H9 (cell line): ENCODE data around the gene CDO1. TPM values are rescaled to one million over a fixed set of nuclear protein-coding genes. Genes with fewer than 3 reads are reported as not detected.

Experiments used
- DNase-seq: peaks from one replicate; pipeline ENCODE4 v3.0.0-alpha.2; 2017
- H2AFZ ChIP-seq: one replicate; pipeline ENCODE4 v1.6.1; 2013; ENCODE audit warnings: mild to moderate bottlenecking, low read length, control low read depth, moderate library complexity
- H2AK5ac ChIP-seq: 2 replicates; pipeline ENCODE4 v1.6.1; 2013; ENCODE audit warnings: low read length, control low read depth, mixed read lengths; ENCODE audit not compliant: insufficient read length
- H2BK120ac ChIP-seq: one replicate; pipeline ENCODE4 v1.6.1; 2013; ENCODE audit warnings: low read depth, mild to moderate bottlenecking, low read length, control low read depth, inconsistent platforms; ENCODE audit not compliant: poor library complexity, severe bottlenecking
- H2BK12ac ChIP-seq: 2 replicates; pipeline ENCODE4 v1.6.1; 2013; ENCODE audit warnings: low read length, control low read depth, mixed read lengths, low read depth; ENCODE audit not compliant: insufficient read length
- H2BK15ac ChIP-seq: 2 replicates; pipeline ENCODE4 v1.6.1; 2013; ENCODE audit warnings: low read depth, low read length, control low read depth
- H2BK20ac ChIP-seq: one replicate; pipeline ENCODE4 v1.6.1; 2013; ENCODE audit warnings: low read depth, mild to moderate bottlenecking, low read length, control low read depth, inconsistent platforms; ENCODE audit not compliant: poor library complexity, severe bottlenecking
- H2BK5ac ChIP-seq: 2 replicates; pipeline ENCODE4 v1.6.1; 2013; ENCODE audit warnings: low read length, control low read depth, mixed read lengths; ENCODE audit not compliant: insufficient read length
- H3K14ac ChIP-seq: 2 replicates; pipeline ENCODE4 v1.6.1; 2013; ENCODE audit warnings: low read length, control low read depth; ENCODE audit not compliant: insufficient read depth
- H3K18ac ChIP-seq: 2 replicates; pipeline ENCODE4 v1.6.1; 2013; ENCODE audit warnings: low read depth, mild to moderate bottlenecking, mixed read lengths, low read length, control low read depth; ENCODE audit not compliant: insufficient read length
- H3K23ac ChIP-seq: 2 replicates; pipeline ENCODE4 v1.6.1; 2013; ENCODE audit warnings: low read length, control low read depth, mixed read lengths, low read depth; ENCODE audit not compliant: insufficient read length
- H3K23me2 ChIP-seq: 2 replicates; pipeline ENCODE4 v1.6.1; 2013; ENCODE audit warnings: low read depth, mild to moderate bottlenecking, mixed read lengths, low read length, control low read depth; ENCODE audit not compliant: insufficient read length, poor library complexity, severe bottlenecking
- H3K27ac ChIP-seq: 2 replicates; pipeline ENCODE4 v1.5.1; 2013; ENCODE audit warnings: low read length, control low read depth, mixed read lengths, low read depth; ENCODE audit not compliant: insufficient read length
- H3K27me3 ChIP-seq: 2 replicates; pipeline ENCODE4 v1.6.1; 2013; ENCODE audit warnings: low read length, control low read depth, inconsistent platforms; ENCODE audit not compliant: insufficient read depth
- H3K4ac ChIP-seq: 2 replicates; pipeline ENCODE4 v1.6.1; 2013; ENCODE audit warnings: low read depth, mild to moderate bottlenecking, control low read depth, inconsistent platforms, low read length, moderate library complexity
- H3K4me1 ChIP-seq: 2 replicates; pipeline ENCODE4 v1.6.1; 2013; ENCODE audit warnings: low read length, control low read depth, inconsistent platforms; ENCODE audit not compliant: insufficient read depth
- H3K4me2 ChIP-seq: 2 replicates; pipeline ENCODE4 v1.6.1; 2013; ENCODE audit warnings: low read length, control low read depth, mixed read lengths; ENCODE audit not compliant: insufficient read length, insufficient read depth
- H3K56ac ChIP-seq: 2 replicates; pipeline ENCODE4 v1.6.1; 2013; ENCODE audit warnings: low read depth, mild to moderate bottlenecking, mixed read lengths, low read length, control low read depth; ENCODE audit not compliant: insufficient read length
- H3K79me1 ChIP-seq: 2 replicates; pipeline ENCODE4 v1.6.1; 2013; ENCODE audit warnings: low read depth, mild to moderate bottlenecking, moderate library complexity, low read length, control low read depth, inconsistent platforms; ENCODE audit not compliant: insufficient read depth, poor library complexity, severe bottlenecking
- H3K79me2 ChIP-seq: 2 replicates; pipeline ENCODE4 v1.6.1; 2013; ENCODE audit warnings: low read length, control low read depth, inconsistent platforms; ENCODE audit not compliant: insufficient read depth
- H3K9ac ChIP-seq: 2 replicates; pipeline ENCODE4 v1.6.1; 2013; ENCODE audit warnings: low read length, control low read depth, mixed read lengths; ENCODE audit not compliant: insufficient read length; ENCODE audit errors: extremely low read depth
- H3K9me3 ChIP-seq: one replicate; pipeline ENCODE4 v1.6.1; 2013; ENCODE audit warnings: low read depth, low read length, inconsistent platforms; ENCODE audit not compliant: control insufficient read depth
- H3T11ph ChIP-seq: one replicate; pipeline ENCODE4 v1.6.1; 2013; ENCODE audit warnings: mild to moderate bottlenecking, low read length, control low read depth, inconsistent platforms
- H4K20me1 ChIP-seq: one replicate; pipeline ENCODE4 v1.6.1; 2013; ENCODE audit not compliant: control insufficient read depth, insufficient read length, insufficient read depth
- H4K5ac ChIP-seq: 2 replicates; pipeline ENCODE4 v1.6.1; 2013; ENCODE audit warnings: low read depth, mild to moderate bottlenecking, mixed read lengths, low read length, control low read depth; ENCODE audit not compliant: insufficient read length
- H4K8ac ChIP-seq: replicated peaks from 2 replicates; pipeline ENCODE4 v1.6.1; 2013; ENCODE audit warnings: low read length, control low read depth, mixed read lengths, low read depth; ENCODE audit not compliant: insufficient read length
- H4K91ac ChIP-seq: 2 replicates; pipeline ENCODE4 v1.6.1; 2013; ENCODE audit warnings: low read depth, mild to moderate bottlenecking, moderate library complexity, mixed read lengths, low read length, control low read depth; ENCODE audit not compliant: insufficient read length
- H3K27ac Mint-ChIP-seq, 3 experiments: 2 replicates in 2 of 3; 3 replicates in 1 of 3; pipeline ENCODE4 v1.8.0; 2020 to 2021; ENCODE audit warnings: mixed read lengths in 3 of 3, mild to moderate bottlenecking in 1 of 3, moderate library complexity in 1 of 3
- H3K27me3 Mint-ChIP-seq: 2 replicates; pipeline ENCODE4 v1.8.0; 2021; ENCODE audit warnings: low read depth, mild to moderate bottlenecking, moderate library complexity, mixed read lengths
- H3K36me3 Mint-ChIP-seq, 3 experiments: 2 replicates in 2 of 3; 3 replicates in 1 of 3; pipeline ENCODE4 v1.8.0; 2020 to 2021; ENCODE audit warnings: low read depth in 3 of 3, mixed read lengths in 3 of 3; ENCODE audit not compliant: insufficient read depth in 1 of 3
- H3K4me1 Mint-ChIP-seq, 2 experiments: 2 replicates each; pipeline ENCODE4 v1.8.0; 2020; ENCODE audit warnings: mixed read lengths in 2 of 2
- H3K4me3 Mint-ChIP-seq, 2 experiments: 2 replicates in 1 of 2; 3 replicates in 1 of 2; pipeline ENCODE4 v1.8.0; 2020 to 2021; ENCODE audit warnings: mild to moderate bottlenecking in 2 of 2, mixed read lengths in 2 of 2, moderate library complexity in 1 of 2
- H3K9me3 Mint-ChIP-seq, 2 experiments: 2 replicates in 1 of 2; 3 replicates in 1 of 2; pipeline ENCODE4 v1.8.0; 2020; ENCODE audit warnings: mild to moderate bottlenecking in 2 of 2, mixed read lengths in 2 of 2, moderate library complexity in 1 of 2
- CTCF ChIP-seq: fragments of 200-600 bp; sonication (generic); conservative IDR thresholded peaks from 3 replicates; pipeline ENCODE4 v1.8.0; 2021; ENCODE audit warnings: antibody characterized with exemption, mild to moderate bottlenecking
- WGBS: extraction: QIAGEN DNeasy Blood & Tissue Kit; methylation state at CpG from one replicate; pipeline ENCODE4 v1.1.7; 2013; ENCODE audit warnings: missing lambda C conversion rate, low lambda C conversion rate, mixed read lengths; ENCODE audit not compliant: insufficient read length; ENCODE audit errors: extremely low coverage; 5-methylcytosine and 5-hydroxymethylcytosine counted together
- total RNA-seq: library from RNA; stranded (reverse); gene quantifications from 2 replicates; pipeline ENCODE4 v1.2.1, GENCODE V29; 2021

CDO1 gene
- total RNA-seq, 1 experiment from 2014 or later = 11.2 TPM

- no peak overlapping the region for H3K9ac ChIP-seq
- H4K8ac ChIP-seq = no peak overlapping the region
- H3K4me1 ChIP-seq = no peaks in the 10 kb centered on the region
- H2BK120ac ChIP-seq = no peak overlapping the region
- Mint-ChIP-seq H3K4me1 (peaks cover 22 to 25% of the 10 kb centered on the region in 2 experiments), H3K36me3 (peaks cover 6 to 24% (median 11%) of the 10 kb centered on the region in 3 experiments), H3K4me3 (no peak overlapping the region), H3K9me3 (no peaks in the 10 kb centered on the region), H3K27me3 (peaks cover 29% of the 10 kb centered on the region), H3K27ac (no peak overlapping the region)
- H3K79me2 ChIP-seq = no peaks in the 10 kb centered on the region
- no peak overlapping the region for H3K18ac ChIP-seq
- WGBS = no CpG with 5 or more reads among the region's 1 CpG
- no peak overlapping the region for H4K91ac ChIP-seq
- H2BK15ac ChIP-seq = no peak overlapping the region
- no peak for DNase-seq
- H3K9me3 ChIP-seq = no peaks in the 10 kb centered on the region
- no peak overlapping the region for H3K23ac ChIP-seq
- no peak overlapping the region for H3K4ac ChIP-seq
- no peaks in the 10 kb centered on the region for H3K79me1 ChIP-seq
- no peak overlapping the region for H3K56ac ChIP-seq
- no peaks in the 10 kb centered on the region for H4K20me1 ChIP-seq
- H2BK12ac ChIP-seq = no peak overlapping the region
- H2BK20ac ChIP-seq = no peak overlapping the region
- no peak overlapping the region for H2BK5ac ChIP-seq
- H3K27me3 ChIP-seq = peaks cover 9% of the 10 kb centered on the region; the same call in 1 of the 2 replicates
- H3K14ac ChIP-seq = no peak overlapping the region
- H3K23me2 ChIP-seq = peaks cover 7% of the 10 kb centered on the region
- H3T11ph ChIP-seq = no peak overlapping the region
- H3K4me2 ChIP-seq = no peak overlapping the region
- no peak overlapping the region for H2AFZ ChIP-seq
- no peak overlapping the region for H4K5ac ChIP-seq
- no peak overlapping the region for H3K27ac ChIP-seq
- TF ChIP-seq CTCF = no peak
- H2AK5ac ChIP-seq = no peak overlapping the region
Observed at GRCh38 chr5:115812372-115812771, 4.1 kb downstream of the CDO1 start.
